ENCODE results near the gene GSTP1. TPM values are rescaled to one million over a fixed set of nuclear protein-coding genes. Genes with fewer than 3 reads are reported as not detected.

GSTP1 gene
- total and polyA plus RNA-seq, 2 of the 8 experiments (the other 6 are each of a cell fraction or from before 2014, with no cell fraction given) = 1,454 to 3,329 TPM

- TF ChIP-seq SUZ12 (IDR thresholded peaks at IDR 0.05; ENCODE audit: low read length) (no peak), ZNF274 (IDR thresholded peaks at IDR 0.05; ENCODE audit: borderline replicate concordance, extremely low read depth, low read length) (no peak), EGR1 (IDR thresholded peaks at IDR 0.05; ENCODE audit: borderline replicate concordance, low read depth, low read length) (no peak), CREB1 (IDR thresholded peaks at IDR 0.05) (no peak), USF2 (IDR thresholded peaks at IDR 0.05; ENCODE audit: low read length) (no peak), CTCF (IDR thresholded peaks at IDR 0.05; ENCODE audit: control extremely low read depth in 1 of 3, insufficient read depth in 1 of 3, low read depth in 1 of 3, low read length in 3 of 3) (no peak), E2F6 (IDR thresholded peaks at IDR 0.05) (no peak), EP300 (IDR thresholded peaks at IDR 0.05; ENCODE audit: borderline replicate concordance in 1 of 2, low read depth in 2 of 2, low read length in 2 of 2) (no peak), ATF2 (IDR thresholded peaks at IDR 0.05; ENCODE audit: low read length) (no peak), TEAD4 (IDR thresholded peaks at IDR 0.05; ENCODE audit: low read depth, low read length) (no peak), MAFK (IDR thresholded peaks at IDR 0.05; ENCODE audit: low read depth, low read length) (no peak), CBX8 (IDR thresholded peaks at IDR 0.05; ENCODE audit: borderline replicate concordance, low read depth, low read length) (no peak), ATF3 (IDR thresholded peaks at IDR 0.05; ENCODE audit: insufficient read depth, low read depth, low read length) (no peak), RXRA (IDR thresholded peaks at IDR 0.05; ENCODE audit: insufficient read depth, low read depth, low read length) (no peak), NRF1 (IDR thresholded peaks at IDR 0.05; ENCODE audit: low read depth, low read length) (no peak), JUND (IDR thresholded peaks at IDR 0.05; ENCODE audit: low read length) (no peak)
Observed at GRCh38 chr11:67584881-67585873, 1.6 kb downstream of the GSTP1 start (continued).
